OCI-LY3 (cell line): Measurements from ENCODE around the gene SLC27A1.

ENCODE experiments used
- EZH2phosphoT487 ChIP-seq: fragments of 200-600 bp; shearing (Covaris generic); IDR thresholded peaks from 2 replicates; pipeline ENCODE4 v1.6.1; 2018; ENCODE audit warnings: antibody characterized with exemption, mixed run types, low read depth
- TF ChIP-seq, protein P1 (sequence below): fragments of 200-600, 300-600 bp; sonication (generic); IDR thresholded peaks from 2 replicates; pipeline ENCODE4 v1.5.1; 2014; ENCODE audit warnings: antibody characterized with exemption, low read length, low read depth

GRCh38 chr19:17435218-17435617, 35.1 kb upstream of the SLC27A1 start:
- TF ChIP-seq, protein P1, sequence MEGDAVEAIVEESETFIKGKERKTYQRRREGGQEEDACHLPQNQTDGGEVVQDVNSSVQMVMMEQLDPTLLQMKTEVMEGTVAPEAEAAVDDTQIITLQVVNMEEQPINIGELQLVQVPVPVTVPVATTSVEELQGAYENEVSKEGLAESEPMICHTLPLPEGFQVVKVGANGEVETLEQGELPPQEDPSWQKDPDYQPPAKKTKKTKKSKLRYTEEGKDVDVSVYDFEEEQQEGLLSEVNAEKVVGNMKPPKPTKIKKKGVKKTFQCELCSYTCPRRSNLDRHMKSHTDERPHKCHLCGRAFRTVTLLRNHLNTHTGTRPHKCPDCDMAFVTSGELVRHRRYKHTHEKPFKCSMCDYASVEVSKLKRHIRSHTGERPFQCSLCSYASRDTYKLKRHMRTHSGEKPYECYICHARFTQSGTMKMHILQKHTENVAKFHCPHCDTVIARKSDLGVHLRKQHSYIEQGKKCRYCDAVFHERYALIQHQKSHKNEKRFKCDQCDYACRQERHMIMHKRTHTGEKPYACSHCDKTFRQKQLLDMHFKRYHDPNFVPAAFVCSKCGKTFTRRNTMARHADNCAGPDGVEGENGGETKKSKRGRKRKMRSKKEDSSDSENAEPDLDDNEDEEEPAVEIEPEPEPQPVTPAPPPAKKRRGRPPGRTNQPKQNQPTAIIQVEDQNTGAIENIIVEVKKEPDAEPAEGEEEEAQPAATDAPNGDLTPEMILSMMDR, result no peak
- no peak for TF ChIP-seq EZH2phosphoT487
